GM12873 (cell line): Measurements from ENCODE around the gene ZFYVE27.

Experiments used
- CTCF ChIP-seq: IDR thresholded peaks from 2 replicates; pipeline ENCODE4 v1.5.1; 2012; ENCODE audit warnings: low read depth, mild to moderate bottlenecking, moderate library complexity, low read length, control low read depth; ENCODE audit not compliant: insufficient read depth; ENCODE audit errors: missing control alignments

The ZFYVE27 gene

GRCh38 chr10:97757471-97757870, 20.5 kb downstream of the ZFYVE27 start:
- no peak for TF ChIP-seq CTCF

GRCh38 chr10:97759158-97759887, 22.4 kb downstream of the ZFYVE27 start:
- TF ChIP-seq CTCF, result peak; percentile 92

- TF ChIP-seq CTCF, result no peak
These were observed 23.0 kb downstream of the ZFYVE27 start for GRCh38 chr10:97759946-97760345.

GRCh38 chr10:97760461-97761257, 23.7 kb downstream of the ZFYVE27 start:
- TF ChIP-seq CTCF, result no peak

- TF ChIP-seq CTCF, result no peak
These were observed 24.5 kb downstream of the ZFYVE27 start for GRCh38 chr10:97761331-97761865.

- no peak for TF ChIP-seq CTCF
These were observed 25.1 kb downstream of the ZFYVE27 start for GRCh38 chr10:97762056-97762455.

- TF ChIP-seq CTCF, result no peak
These were observed 25.9 kb downstream of the ZFYVE27 start for GRCh38 chr10:97762816-97763215.
